HCEC 1CT (cell line): ENCODE measurements around the gene SERPINB10.

Experiments used
- DNase-seq: peaks from one replicate; pipeline ENCODE4 v3.0.0-alpha.2; 2017

Gene SERPINB10

DNA sequence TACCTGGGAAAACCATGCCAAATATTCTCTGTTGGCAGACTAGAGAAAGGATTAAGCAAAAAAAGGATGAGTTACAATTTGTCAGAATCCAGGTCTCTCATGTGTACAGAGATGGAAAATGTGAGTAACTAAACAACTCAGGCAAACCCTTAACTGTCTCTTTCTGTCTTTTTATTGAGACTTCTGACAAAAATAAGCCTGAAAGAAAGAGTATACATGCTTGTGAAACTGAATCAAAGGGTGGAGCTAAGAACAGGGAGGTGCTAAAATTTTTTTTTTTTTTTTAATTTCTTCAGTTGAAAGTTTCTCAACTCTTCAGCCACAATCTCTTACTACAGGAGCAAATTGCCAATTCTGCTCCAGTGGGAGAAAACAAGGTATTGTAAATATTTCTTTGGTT is at the start of gene SERPINB10:
SERPINB10 (plus strand) TSS at position 295 of the 400 bp plus-strand sequence. CDS start 7,553 bp downstream, outside the sequence.
- no peak for DNase-seq

- no peak for DNase-seq
Measured at GRCh38 chr18:63858456-63858855, 49.3 kb upstream of the SERPINB10 start.

DNA sequence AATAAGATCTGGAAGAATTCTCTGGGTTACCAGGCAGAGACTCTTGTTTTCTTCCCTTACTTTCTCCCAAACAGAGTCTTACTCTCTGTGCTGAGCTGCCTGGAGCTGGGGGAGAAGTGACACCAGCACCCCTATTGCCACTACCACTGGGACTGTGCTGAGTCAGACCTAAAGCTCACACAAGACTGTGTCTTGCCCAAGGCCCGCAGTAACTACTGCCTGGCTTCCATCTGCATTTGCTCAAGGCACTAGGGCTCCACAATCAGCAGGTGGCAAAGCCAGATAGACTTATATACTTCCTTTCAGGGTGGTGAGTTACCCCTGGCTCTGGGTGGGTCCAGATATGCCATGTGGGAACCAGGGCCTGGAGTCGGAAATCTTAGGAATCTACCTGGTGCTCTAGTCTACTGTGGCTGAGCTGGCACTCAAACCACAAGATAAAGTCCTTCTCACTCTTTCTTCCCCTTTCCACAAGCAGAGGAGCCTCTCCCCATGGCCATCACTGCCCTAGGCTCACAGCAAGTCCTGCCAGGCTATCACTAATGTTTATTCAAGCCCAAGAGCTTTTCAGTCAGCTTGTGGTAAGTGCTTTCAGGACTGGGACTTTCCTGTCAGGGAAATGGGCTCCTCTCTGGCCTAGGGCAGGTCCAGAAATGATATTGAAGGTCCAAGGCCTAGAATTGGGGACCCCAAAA is 47.8 kb upstream of the SERPINB10 start:
- DNase-seq, result no peak

DNA sequence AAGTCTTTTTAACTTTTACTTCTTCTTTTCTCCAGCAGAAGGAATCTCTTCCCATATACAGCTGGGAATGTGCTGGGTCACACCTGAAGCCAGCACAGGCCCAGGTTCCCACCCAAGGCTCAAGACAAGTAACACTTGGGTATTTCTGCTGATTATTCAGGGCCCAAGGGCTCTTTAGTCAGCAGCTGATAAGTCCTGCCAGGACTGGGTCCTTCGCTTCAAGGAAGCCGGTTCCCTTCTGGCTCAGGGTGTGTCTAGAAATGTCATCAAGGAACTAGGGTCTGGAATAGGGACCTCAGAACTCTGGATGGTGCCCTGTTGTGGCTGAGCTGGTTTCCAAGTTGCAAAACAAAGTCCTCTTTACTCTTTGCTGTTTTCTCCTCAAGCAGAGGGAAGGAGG is 47.2 kb upstream of the SERPINB10 start:
- DNase-seq, result no peak

DNA sequence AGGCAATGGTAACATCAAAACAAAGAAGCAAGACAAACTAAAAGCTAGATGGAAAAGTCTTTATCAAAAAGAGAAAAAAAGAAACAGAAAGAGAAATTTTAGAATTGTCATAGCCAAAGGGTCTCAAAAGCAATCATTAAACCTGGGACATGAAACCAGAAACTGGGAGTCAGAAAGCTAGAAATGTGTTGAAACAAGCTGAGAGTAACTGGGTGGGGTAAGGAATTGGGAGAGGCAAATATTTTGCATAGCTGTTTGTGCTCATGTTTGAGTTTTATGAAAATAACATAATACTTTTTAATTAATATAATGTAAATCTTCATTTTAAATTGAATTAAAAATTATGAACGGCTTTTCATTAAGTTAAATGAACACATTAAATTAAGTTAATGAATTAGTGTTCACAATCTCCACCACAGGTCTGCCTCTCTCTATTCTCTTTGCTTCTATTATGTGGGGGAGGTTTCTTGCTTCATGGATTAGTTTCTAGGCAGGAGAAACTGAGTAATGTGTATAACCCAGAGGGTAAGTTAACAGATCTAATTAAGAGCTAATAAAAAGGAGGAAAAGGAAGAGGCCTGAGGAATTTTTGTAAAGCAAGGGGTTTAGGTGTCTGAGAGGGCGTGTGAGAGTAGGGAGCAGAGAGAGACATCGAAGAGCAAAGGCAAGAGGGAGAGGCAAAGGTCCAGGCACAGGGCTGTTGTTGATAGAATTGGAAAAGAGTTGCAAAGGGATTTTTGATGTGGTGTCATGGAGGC is 40.2 kb upstream of the SERPINB10 start:
- no peak for DNase-seq

GRCh38 chr18:63868546-63868945 is 39.2 kb upstream of the SERPINB10 start:
- DNase-seq, result no peak

GRCh38 chr18:63869374-63869773 is 38.4 kb upstream of the SERPINB10 start:
- DNase-seq, result peak; percentile 52

- DNase-seq, result peak; percentile 59
Measured at GRCh38 chr18:63869851-63870250, 37.9 kb upstream of the SERPINB10 start.

DNA sequence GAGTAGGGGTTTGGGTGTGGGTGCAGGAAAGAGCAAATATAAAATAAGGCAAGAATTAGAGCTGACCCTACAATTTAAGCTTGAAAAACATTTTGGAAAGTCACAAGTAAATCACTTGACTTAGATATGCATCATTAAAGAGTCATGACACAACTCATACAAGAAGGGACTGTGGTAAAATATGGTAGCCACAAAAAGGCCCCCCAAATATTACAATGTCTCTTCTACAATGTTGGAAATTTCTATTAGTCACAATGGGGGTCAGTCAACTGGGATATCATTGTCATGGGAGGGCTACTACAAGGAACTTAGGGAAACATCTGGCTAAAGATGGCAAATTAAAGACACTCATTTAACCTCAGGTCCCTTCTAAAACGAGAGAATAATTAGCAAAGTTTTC is 35.9 kb upstream of the SERPINB10 start:
- no peak for DNase-seq

DNA sequence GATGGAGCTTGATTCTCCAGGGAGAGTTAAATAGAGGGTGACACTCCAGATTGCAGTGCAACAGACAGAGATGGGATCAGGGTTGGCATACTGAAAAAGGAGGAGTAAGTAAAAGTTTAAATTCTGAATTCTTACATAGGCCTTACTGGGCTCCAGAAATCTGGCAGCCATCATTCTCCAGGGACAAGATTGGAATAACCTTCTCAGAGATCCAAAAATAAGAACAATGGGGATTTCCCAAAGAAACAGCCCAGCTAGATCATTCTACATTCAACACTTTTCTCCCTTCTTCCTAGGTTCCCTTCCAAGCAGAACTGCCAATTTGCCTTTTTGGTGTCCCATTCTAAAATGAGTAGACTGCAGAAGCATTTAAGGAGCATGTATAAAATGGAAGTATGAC is 35.2 kb upstream of the SERPINB10 start:
- no peak for DNase-seq

DNA sequence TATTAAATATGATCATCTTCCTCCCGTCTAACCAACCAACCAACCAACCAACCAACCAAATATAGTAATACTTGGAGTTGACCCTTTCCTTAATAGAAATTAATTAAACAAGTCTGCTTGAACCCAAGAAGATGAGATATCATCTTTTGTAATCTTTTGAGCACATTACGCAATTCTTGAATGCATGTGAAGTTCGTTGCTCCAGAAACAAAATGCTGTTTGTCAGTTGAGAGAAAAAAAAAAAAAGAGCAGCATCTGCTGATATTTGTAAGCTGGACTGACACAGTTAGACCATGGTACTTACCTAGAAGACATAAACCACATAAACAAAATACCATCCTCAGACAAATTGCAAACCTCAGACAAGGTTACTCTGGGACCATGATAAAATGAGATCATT is 29.4 kb upstream of the SERPINB10 start:
- DNase-seq, result peak; percentile 49

DNA sequence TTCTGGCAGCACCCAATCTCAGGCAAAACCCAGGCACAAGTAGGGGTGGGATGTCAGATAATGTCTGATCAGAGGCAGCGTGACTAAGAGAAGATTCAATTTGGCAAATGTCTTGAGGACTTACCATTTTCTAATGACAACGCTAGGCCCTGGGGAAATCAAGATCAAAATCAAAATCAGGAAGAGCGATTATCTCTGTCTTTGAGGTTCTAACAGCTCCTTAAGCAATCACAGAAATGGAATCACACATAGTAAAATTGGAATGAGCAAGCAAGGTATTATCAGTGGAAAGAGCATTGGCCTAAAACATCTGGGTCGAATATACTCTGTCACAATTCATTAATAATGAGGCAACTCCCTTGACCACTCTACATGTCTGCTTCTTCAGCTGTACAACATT is 28.8 kb upstream of the SERPINB10 start:
- no peak for DNase-seq

DNA sequence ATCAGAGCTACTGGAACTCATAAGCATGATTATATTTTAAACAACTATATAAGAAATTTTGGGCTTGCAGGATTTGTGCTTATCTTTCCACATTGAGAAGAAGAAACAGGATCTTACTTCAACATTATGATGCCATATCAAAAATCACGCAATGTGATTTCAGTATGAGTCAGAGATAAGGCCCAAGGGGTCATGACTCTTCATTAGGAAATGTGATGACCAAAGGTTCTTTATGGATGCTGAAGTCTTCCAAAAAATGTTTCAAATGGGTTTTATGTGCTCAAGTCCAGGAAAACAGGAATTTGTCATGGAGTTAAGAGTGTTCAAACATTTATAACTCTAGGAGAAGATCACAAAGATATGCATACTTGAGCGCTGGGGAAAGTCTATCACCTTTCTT is 28.0 kb upstream of the SERPINB10 start:
- DNase-seq, result peak; percentile 5

DNA sequence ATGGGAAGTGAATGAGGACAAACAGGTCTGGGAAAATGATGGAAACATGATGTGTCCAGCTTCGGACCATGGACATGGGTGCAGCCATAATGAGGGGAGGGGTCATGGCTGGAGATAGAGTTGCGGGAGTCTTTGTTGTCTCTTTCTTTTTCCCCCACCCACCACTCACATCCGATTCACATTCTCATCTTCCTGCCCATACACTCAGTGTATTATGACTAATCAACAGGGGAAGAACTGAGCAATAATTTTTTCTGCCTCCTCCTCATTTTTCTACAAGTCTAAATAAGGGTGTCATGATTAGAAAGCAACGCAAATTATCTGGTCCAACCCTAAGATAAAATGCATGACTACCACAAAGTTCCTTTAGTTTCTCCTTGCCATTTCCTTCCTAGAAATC is 25.9 kb upstream of the SERPINB10 start:
- DNase-seq, result peak; percentile 71

DNA sequence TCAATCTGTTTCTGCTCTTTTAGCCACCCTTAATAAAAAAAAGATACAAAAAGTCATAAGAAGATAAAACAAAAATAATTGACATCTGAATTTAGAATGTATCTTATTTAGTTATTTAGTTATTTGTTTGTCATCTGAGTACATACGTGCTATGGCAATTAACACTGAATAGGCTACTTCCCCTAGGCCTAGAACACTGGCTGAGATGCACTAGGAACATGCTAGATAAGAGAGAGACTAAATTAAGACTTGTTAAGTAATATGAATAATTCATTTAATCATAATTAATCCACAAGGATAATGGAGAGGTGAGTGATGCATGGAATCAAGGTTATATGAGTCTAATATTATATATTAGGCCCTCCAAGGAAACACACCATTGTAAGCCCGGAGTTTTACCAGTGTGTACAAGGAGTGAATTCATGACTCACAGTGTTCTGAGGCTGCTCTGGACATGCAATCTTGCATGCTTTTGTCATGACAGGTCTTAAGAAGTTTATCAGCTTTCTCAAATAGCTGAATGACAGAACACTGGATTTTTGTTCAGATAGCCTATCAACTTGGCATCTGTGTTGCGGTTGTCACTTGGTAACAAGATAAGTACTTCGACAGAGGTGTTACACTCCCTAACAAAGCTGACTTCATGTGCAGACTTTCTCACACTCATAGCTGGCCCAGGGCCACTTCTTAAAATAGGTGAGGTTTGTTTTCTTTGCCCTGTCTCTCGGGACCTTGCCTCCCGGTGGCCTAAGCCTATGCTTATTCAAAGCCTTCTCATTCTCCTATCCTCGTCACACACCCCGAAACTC is 25.2 kb upstream of the SERPINB10 start:
- DNase-seq, result peak; percentile 95

DNA sequence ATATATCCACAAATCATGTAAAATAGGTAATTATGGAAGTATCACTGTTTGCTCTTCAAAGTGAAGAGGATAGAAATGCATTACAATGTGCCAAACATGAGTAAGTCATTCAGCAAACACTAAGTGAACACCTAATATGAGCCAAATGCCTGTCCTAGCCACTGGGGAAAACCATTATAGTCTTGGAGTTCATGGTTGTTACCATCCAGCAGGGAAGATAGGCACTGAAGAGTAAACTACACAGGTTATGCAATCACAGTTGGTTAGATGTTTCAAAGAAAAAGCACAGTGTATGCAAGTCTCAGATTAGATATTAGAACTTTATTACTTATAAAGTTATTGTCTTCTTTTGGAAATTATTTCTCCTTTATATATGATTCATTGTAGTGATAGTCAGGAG is 24.1 kb upstream of the SERPINB10 start:
- DNase-seq, result no peak

GRCh38 chr18:63887424-63887823 is 20.3 kb upstream of the SERPINB10 start, which contains the start of gene SERPINB2:
Gene SERPINB2 (plus strand): TSS chr18:63887705. CDS start chr18:63891445, 3,740 bp downstream.
- peak; percentile 71 for DNase-seq

DNA sequence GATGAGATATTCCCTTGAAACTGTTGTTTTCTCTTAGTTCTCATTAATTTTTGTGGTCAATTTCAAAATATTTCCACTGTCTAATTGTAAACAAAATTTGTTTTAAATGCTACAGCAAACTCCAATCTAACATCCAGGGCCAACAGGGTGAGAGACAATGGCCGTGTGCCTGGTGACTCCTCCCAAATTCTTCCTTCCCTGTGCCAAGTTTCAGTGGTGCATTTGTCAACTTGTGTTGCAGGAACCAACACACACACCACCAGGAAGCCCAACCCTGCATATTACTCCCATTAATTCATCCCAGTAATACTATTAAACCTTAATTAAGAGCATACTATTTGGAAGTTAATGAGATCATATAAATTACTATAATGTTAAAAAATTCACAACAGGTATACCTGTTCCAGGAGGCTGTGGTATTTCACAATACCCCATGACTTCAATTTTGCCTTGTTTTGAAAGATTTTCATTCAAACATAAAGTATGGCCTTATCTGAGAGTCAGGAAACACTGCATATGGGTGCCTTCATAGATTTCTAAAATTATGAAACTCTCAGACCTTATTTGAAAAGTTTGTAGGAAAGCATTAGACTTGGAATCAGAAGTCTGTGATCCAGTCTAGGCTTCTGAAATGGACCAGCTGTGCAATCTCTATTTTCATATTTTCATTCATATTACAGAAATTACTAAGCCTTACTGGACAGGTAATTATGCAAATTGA is 19.1 kb upstream of the SERPINB10 start:
- peak; percentile 7 for DNase-seq

- DNase-seq, result no peak
Measured at GRCh38 chr18:63889626-63890025, 18.1 kb upstream of the SERPINB10 start.

- no peak for DNase-seq
Measured at GRCh38 chr18:63890237-63890949, 17.4 kb upstream of the SERPINB10 start.

- peak; percentile 14 for DNase-seq
Measured at GRCh38 chr18:63890950-63891304, 16.8 kb upstream of the SERPINB10 start.

DNA sequence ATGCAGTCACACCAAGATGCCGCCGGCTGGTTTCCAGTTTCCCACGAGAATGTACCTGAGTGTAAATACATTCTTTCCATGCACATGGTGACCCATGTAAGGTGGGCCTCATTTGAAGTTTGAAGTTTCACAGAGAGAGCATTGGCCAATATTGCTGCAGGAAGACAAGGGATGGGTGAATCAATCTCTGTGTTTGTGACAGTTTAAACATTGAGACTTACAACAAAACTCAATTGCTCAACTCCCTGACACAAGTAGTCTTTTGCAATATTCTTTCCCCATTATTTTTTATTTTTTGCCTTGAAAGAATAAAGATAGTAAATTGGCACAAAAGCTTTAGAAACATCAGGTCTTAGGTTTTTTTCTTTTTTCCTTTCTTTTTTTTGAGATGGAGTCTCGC is 15.2 kb upstream of the SERPINB10 start:
- DNase-seq, result peak; percentile 17
